HG03575 (cell line): ENCODE results near the gene GRIN2B.

Experiments used
- ATAC-seq: cut with Tn5 transposase; IDR thresholded peaks from one replicate; pipeline ENCODE4 v1.9.1; 2021; ENCODE audit not compliant: unreplicated experiment, insufficient number of reproducible peaks, low FRiP score; ENCODE audit errors: extremely low read depth

GRIN2B gene

DNA sequence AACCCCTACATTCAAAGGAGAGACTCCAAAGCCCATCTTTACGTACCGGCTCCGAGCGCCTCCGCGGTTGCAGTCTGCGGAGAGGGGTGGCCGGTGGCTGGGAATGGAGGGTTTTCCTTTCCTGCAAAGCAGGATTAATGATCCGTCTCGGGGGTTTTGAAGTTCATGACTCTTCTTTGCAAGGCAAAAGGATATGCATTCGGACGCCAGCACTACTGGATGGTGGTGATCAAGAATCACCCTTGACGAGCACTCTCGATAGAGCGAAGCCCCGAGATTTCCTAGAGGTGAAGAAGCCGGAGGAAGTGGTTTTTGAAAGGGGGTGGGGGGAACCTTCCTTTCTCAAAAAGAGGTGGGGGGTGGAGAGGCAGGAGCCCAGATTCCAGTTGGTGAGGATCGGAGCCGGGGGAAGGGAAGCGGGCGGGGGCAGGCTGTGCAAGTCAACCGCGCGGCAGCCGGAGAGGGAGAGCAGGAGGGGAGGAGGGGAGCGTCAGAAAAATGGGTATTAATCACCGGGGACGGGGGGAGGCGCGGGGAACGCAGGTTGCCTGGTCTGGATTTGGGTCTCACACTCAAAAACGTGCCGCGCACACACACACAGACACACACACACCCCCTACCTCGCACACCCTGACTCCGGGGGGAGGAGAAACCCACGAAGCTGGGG is at the start of gene GRIN2B:
Gene GRIN2B (minus strand): TSS at position 307 of the 667 bp plus-strand sequence. CDS start 115,394 bp downstream, outside the sequence.
- ATAC-seq: no peak

DNA sequence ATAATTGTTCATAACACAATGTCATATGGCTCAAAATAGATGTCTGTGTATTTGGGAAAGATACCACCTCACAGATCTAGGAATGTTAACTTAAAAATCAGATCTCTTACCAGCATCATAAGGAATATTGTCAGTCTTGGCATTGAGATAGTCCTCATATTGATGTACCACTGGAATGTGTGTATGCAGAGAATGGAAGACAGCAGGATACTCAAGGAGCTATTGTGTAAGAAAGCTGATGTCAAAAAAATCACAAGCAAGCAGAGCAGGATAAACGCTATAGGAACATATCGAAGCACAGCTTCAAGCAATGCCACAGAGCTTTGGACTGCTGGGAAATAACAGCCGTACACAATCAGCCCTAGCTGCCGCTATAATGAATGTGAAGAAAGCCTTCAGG is 45.1 kb upstream of the GRIN2B start:
- no peak for ATAC-seq

DNA sequence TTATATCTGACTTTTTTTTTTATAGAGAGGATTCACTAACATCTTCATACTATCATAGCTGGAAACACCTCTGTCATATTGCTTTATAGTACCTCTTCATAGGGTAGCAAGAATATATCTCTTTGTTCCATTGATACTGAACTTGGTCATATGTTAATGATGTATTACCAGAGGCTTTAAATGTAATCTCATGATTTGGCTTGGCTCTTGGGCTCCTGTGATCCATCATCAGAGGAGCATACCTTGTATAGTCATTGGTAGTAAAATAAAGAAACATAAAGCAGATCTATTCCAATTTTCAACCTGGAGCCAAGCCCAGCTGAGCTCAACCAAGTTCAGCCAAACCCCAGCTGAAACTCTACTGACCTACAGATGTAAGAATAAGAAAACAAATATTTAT is 43.2 kb upstream of the GRIN2B start:
- no peak for ATAC-seq

GRCh38 chr12:14018080-14018479 is 36.7 kb upstream of the GRIN2B start:
- ATAC-seq: no peak

DNA sequence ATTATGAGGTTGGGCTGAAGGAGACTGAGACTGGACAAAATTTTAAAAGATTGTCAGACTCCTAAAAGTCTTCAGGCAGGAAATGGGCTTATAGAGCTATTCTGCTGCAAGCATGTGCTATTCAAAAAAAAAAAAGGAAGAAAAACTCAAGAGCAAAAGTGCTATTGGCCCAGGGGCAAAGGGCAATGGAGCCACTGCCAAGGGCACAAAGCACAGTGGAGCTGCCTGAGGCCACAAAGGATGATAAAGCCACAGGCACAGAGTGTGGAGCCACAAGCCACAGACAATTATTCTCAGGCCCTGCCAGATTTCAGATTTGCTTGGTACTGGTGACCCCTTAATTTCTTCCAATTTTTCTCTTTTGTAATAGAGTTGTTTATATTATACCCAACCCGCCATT is 29.6 kb upstream of the GRIN2B start:
- no peak for ATAC-seq

DNA sequence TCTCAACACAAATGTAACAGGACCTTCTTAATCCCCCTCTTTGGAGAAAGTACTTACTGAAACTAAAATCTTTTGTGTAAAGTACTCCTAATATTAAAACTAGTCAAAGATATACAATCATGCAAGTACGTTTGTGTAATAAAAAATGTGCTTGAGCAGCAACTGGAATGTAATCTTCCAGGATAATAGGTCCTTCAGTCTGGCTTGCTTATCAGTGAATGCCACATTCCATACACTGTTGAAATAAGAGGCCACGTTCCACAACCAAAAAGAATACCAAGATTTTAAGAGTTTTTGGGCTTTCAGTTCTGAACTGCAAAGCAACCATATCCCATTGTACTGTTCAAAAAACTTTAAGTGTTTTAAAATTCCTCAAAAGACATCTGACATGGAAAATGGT is 26.2 kb upstream of the GRIN2B start:
- ATAC-seq: no peak

- ATAC-seq: no peak
These were observed 11.2 kb upstream of the GRIN2B start for GRCh38 chr12:13992585-13992984.

GRCh38 chr12:13992106-13992505 is 10.7 kb upstream of the GRIN2B start:
- ATAC-seq: no peak

DNA sequence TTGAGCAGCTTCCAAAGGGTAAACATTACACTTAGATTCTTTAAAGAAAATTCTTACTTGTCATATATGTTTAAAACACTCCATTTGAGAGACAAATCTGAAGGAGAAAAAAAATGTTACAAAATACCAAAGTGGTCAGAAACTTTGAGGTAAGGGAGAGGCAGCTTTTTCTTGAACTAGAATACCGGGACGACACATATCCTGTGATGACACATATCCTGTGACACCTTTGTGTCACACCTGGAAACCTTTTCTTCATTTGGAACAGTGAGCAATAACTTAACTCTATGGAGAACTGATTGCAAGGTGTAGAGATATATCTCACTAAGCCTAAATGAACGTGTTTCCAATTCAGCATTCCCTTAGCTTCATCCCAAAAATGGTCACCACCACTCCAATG is 4.6 kb upstream of the GRIN2B start:
- no peak for ATAC-seq

GRCh38 chr12:13981990-13982389 is 588 bp upstream of the GRIN2B start:
- ATAC-seq: no peak

GRCh38 chr12:13980538-13981295 is 685 bp downstream of the GRIN2B start:
- ATAC-seq: no peak

GRCh38 chr12:13979772-13980378 is 1.5 kb downstream of the GRIN2B start:
- ATAC-seq: no peak

DNA sequence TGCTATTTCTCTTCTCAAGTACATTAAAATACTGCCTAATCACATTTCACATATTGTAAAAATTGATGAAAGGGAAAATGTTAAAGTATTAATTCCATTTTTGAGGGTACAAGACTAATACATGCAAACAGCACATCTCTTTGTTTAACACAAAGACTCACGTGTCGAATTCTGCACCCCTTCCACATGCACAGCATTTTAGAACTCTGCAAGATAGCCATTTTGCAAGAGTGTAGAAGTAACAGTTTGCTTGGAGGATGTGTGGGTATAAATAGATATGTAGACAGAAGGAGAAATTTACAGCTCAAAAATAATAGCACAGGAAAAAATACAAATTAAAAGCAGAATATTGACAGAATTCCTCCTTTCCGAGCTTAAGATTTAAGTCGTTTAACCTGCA is 2.5 kb downstream of the GRIN2B start:
- ATAC-seq: no peak

- no peak for ATAC-seq
These were observed 4.5 kb downstream of the GRIN2B start for GRCh38 chr12:13976880-13977279.

- no peak for ATAC-seq
These were observed 5.3 kb downstream of the GRIN2B start for GRCh38 chr12:13976028-13976584.

- ATAC-seq: no peak
These were observed 7.4 kb downstream of the GRIN2B start for GRCh38 chr12:13973996-13974395.

GRCh38 chr12:13970803-13971202 is 10.6 kb downstream of the GRIN2B start:
- no peak for ATAC-seq

DNA sequence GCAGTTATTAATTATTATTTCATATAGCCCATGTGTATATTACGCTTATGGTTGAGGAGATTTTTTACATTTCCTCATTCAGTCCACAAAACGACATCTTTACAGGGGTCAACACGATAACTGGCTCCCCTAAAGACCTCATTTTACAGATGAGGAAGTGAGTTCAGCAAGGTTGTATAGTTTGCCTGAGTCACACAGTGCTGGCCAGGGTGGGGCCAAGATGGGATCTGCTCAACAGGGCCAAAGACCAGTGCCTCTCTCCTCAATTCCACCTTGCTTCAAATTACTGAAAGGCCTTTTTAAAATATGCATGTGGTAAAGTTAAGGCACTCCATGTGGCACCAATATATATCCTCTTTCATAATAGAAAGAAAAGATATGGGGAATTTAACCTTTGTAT is 13.1 kb downstream of the GRIN2B start:
- ATAC-seq: no peak

DNA sequence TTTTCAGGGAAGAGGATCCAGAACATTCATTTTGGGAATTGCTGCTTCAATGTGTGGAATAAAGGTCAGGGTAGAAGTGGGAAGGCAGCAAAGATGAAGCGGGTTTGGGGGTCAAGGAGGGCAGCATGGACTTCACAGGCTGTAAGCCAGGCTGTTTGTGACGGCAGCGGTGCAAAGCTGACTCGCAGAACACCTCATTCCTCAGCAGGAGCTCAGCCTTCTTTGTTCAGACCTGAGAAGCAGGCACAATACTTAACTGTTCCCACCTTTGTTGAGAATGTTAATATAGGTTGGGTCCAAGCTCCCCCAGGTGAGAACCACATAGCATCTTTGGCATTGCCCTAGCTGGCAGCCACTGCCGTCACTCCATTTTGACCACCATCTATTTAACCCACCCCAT is 16.7 kb downstream of the GRIN2B start:
- no peak for ATAC-seq

DNA sequence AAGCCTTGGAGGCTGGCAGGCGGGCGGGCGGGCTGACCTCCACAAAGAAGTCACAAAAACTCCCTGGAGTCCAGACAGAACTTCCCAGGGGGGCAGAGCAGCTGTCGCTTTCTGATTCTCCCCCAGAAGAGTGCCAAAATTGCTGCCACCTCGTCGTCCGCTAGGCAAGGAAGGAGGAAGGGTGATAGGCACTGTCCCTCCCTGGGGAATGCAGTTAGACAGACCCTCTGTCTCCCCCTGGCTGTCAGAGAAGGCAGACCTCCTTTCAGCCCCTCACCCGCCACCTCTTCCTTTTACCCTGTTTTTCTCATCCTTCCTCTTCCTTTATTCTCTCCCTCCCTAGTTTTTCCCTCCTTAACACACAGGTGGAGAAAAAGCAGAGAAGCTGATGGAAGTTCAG is 18.7 kb downstream of the GRIN2B start:
- ATAC-seq: no peak
